Stomach (tissue), 9 donors: ENCODE data around the gene CEBPE. TPM values are rescaled to one million over a fixed set of nuclear protein-coding genes. Genes with fewer than 3 reads are reported as not detected.

Experiments used
- DNase-seq, 2 donors: peaks; one replicate each; pipeline versions ENCODE4 v3.0.0 to v3.0.0-alpha.2; 2013 to 2019
- H3K27ac ChIP-seq, 5 donors: fragments of 200-600 bp in 4 of 5; sonication (generic) in 4 of 5; one replicate each; pipeline ENCODE4 v1.5.1; 2013 to 2019; ENCODE audit warnings: mild to moderate bottlenecking in 1 of 5, moderate library complexity in 1 of 5
- H3K27me3 ChIP-seq, 3 donors: fragments of 200-600 bp; sonication (generic); one replicate each; pipeline ENCODE4 v1.5.1; 2017 to 2019; ENCODE audit warnings: mixed run types in 1 of 3
- H3K36me3 ChIP-seq, 4 donors: fragments of 200-600 bp; sonication (generic); 1 replicate in 3 of 4; 2 replicates in 1 of 4; pipeline ENCODE4 v1.5.1; 2016 to 2019
- H3K4me1 ChIP-seq, 4 donors: fragments of 200-600 bp; sonication (generic); one replicate each; pipeline ENCODE4 v1.5.1; 2016 to 2019
- H3K4me3 ChIP-seq, 4 donors: fragments of 200-600 bp; sonication (generic) in 3 of 4; one replicate each; pipeline ENCODE4 v1.5.1; 2016 to 2019; ENCODE audit warnings: mild to moderate bottlenecking in 1 of 4
- H3K9me3 ChIP-seq, 4 donors: fragments of 200-600 bp; sonication (generic); one replicate each; pipeline ENCODE4 v1.5.1; 2016 to 2019
- CTCF ChIP-seq, 7 experiments: fragments of 450-650 bp in 4 of 7; fragments of 200-600 bp in 3 of 7; sonication (generic) in 3 of 7; IDR thresholded peaks; one replicate each; pipeline ENCODE4 v1.5.1; 2016 to 2019; ENCODE audit warnings: antibody characterized with exemption in 7 of 7, control low read depth in 2 of 7, mild to moderate bottlenecking in 1 of 7
- EP300 ChIP-seq: sonication (generic); formaldehyde crosslinking; IDR thresholded peaks from one replicate; pipeline ENCODE4 v1.6.1; 2017; ENCODE audit warnings: antibody characterized with exemption
- POLR2A ChIP-seq, 4 donors: fragments of 450-650 bp; IDR thresholded peaks; one replicate each; pipeline ENCODE4 v1.6.1; 2016; ENCODE audit warnings: antibody characterized with exemption in 4 of 4, control low read depth in 2 of 4, mild to moderate bottlenecking in 1 of 4, moderate library complexity in 1 of 4
- POLR2AphosphoS5 ChIP-seq, 3 donors: sonication (generic); formaldehyde crosslinking; IDR thresholded peaks; one replicate each; pipeline ENCODE4 v1.6.1; 2016; ENCODE audit warnings: antibody characterized with exemption in 3 of 3
- WGBS, 5 donors: extraction: QIAGEN DNeasy Blood & Tissue Kit in 3 of 5; methylation state at CpG; one replicate each; pipeline versions ENCODE4 v1.1.5 to v1.1.7; 2013 to 2018; 5-methylcytosine and 5-hydroxymethylcytosine counted together
- intact Hi-C: fragments of 100-400 bp; cut with DNase I; formaldehyde crosslinking; loops from one replicate; pipeline ENCODE4 v1.15.1; 2023; ENCODE audit warnings: low total_unique reads
- polyA plus RNA-seq, 3 donors: library from polyadenylated mRNA; stranded (reverse); fragments of 200-250 nt; gene quantifications; one replicate each; pipeline ENCODE4 v1.2.3, GENCODE V29; 2013
- total RNA-seq, 5 donors: library from RNA; depleted of rRNA; stranded (reverse); fragments of >200 nt; gene quantifications; one replicate each; pipeline versions ENCODE4 v1.1.0 to v1.2.3, GENCODE V29; 2014 to 2016
- donor health status: healthy with polysubstance abuse.
- donor health status: Bipolar disorder and iron deficiency.
- donor health status: healthy.

The CEBPE gene
- total and polyA plus RNA-seq, 8 donors: 0.37 TPM; not detected in 7

- intact Hi-C loops: loop anchor here (5.0 kb wide), 1 partner anchor 67 kb away; no protein-coding TSS in a partner anchor
- Histone ChIP-seq H3K9me3 (no peaks in the 10 kb centered on the region), H3K27ac (peak overlapping the region in 4 of 5 donors; percentile 48 to 73 (median 58)), H3K4me3 (no peak overlapping the region), H3K36me3 (no peaks in the 10 kb centered on the region), H3K4me1 (peaks cover 9 to 46% (median 21%) of the 10 kb centered on the region in 4 donors), H3K27me3 (peaks cover 0 to 23% (median 0%) of the 10 kb centered on the region in 3 donors)
- TF ChIP-seq POLR2A (IDR thresholded peaks at IDR 0.05) (no peak), CTCF (IDR thresholded peaks at IDR 0.05) (peak in 6 of 7 experiments; percentile 96 to 100 (median 99)), POLR2AphosphoS5 (IDR thresholded peaks at IDR 0.05) (peak in 2 of 3 donors; percentile 53 to 81), EP300 (no peak)
- 16 to 19% (median 19%) methylated on average over 9 of the region's 9 CpGs for WGBS, 5 donors
- DNase-seq: peak; percentile 93 to 96
Measured at GRCh38 chr14:23120541-23121251, 1.6 kb upstream of the CEBPE start.

- intact Hi-C loops: loop anchor here (5.0 kb wide), 1 partner anchor 68 kb away; no protein-coding TSS in a partner anchor
- peak in 1 of 2 donors; percentile 48 for DNase-seq
- no peaks in the 10 kb centered on the region for H3K36me3 ChIP-seq
- H3K27me3 ChIP-seq: peaks cover 0 to 32% (median 0%) of the 10 kb centered on the region in 3 donors
- no peak overlapping the region for H3K4me3 ChIP-seq
- TF ChIP-seq CTCF (IDR thresholded peaks at IDR 0.05) (no peak), POLR2A (IDR thresholded peaks at IDR 0.05) (no peak), POLR2AphosphoS5 (IDR thresholded peaks at IDR 0.05) (no peak), EP300 (no peak)
- H3K27ac ChIP-seq: peak overlapping the region in 2 of 5 donors; percentile 56 to 59
- no peaks in the 10 kb centered on the region for H3K9me3 ChIP-seq
- peaks cover 9 to 50% (median 21%) of the 10 kb centered on the region in 4 donors for H3K4me1 ChIP-seq
- WGBS, 5 donors: 73 to 76% (median 75%) methylated on average over 16 of the region's 16 CpGs
Measured at GRCh38 chr14:23119363-23120327, 590 bp upstream of the CEBPE start.

GRCh38 chr14:23117371-23118020 is 1.6 kb downstream of the CEBPE start:
- no peak for TF ChIP-seq POLR2A (IDR thresholded peaks at IDR 0.05)
- TF ChIP-seq POLR2AphosphoS5 (IDR thresholded peaks at IDR 0.05): no peak
- TF ChIP-seq EP300: no peak
- no peak for TF ChIP-seq CTCF (IDR thresholded peaks at IDR 0.05)
- no peak overlapping the region for H3K4me3 ChIP-seq

More at GRCh38 chr14:23117371-23118020, 1.6 kb downstream of the CEBPE start:
- H3K9me3 ChIP-seq: no peaks in the 10 kb centered on the region
- no peak overlapping the region for H3K27ac ChIP-seq
- H3K4me1 ChIP-seq: peaks cover 10 to 58% (median 22%) of the 10 kb centered on the region in 4 donors
- intact Hi-C loops: no loop called here
- H3K27me3 ChIP-seq: peaks cover 0 to 54% (median 5%) of the 10 kb centered on the region in 3 donors
- no peak for DNase-seq
- H3K36me3 ChIP-seq: no peaks in the 10 kb centered on the region
- whole genome bisulfite sequencing, 5 donors: 83 to 87% (median 86%) methylated on average over 31 to 32 of the region's 32 CpGs
